ENCODE results near the gene ZSCAN21. TPM values are rescaled to one million over a fixed set of nuclear protein-coding genes. Genes with fewer than 3 reads are reported as not detected.

Gene ZSCAN21
- total RNA-seq, 1 donor from 2014 or later, result 17.0 TPM

DNA sequence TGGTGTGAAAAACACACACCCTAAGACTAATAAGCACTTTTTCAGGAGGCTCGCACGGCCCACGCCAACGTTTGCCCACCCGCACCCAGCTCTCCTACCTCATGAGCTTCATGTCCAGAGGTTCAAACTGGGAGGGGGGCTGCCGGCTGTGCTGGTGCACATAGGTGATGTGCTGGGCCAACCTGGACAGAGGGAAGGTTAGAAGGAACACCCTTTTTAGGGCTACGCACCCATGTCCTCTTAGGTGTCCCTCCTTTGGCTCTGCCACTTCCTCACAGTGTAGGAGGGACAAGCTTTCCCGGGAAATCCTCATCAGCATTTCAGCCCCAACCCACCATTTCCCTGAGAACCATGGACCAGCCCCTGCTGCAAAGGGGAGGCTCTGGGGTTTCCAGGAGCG is 45.7 kb downstream of the ZSCAN21 start:
- peaks cover 31% of the 10 kb centered on the region for H3K4me1 Mint-ChIP-seq
- H3K9me3 Mint-ChIP-seq, result no peaks in the 10 kb centered on the region
- TF ChIP-seq, protein P1, sequence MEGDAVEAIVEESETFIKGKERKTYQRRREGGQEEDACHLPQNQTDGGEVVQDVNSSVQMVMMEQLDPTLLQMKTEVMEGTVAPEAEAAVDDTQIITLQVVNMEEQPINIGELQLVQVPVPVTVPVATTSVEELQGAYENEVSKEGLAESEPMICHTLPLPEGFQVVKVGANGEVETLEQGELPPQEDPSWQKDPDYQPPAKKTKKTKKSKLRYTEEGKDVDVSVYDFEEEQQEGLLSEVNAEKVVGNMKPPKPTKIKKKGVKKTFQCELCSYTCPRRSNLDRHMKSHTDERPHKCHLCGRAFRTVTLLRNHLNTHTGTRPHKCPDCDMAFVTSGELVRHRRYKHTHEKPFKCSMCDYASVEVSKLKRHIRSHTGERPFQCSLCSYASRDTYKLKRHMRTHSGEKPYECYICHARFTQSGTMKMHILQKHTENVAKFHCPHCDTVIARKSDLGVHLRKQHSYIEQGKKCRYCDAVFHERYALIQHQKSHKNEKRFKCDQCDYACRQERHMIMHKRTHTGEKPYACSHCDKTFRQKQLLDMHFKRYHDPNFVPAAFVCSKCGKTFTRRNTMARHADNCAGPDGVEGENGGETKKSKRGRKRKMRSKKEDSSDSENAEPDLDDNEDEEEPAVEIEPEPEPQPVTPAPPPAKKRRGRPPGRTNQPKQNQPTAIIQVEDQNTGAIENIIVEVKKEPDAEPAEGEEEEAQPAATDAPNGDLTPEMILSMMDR (IDR thresholded peaks at IDR 0.05; ENCODE audit: unreplicated experiment), result no peak
- no peak for DNase-seq (ENCODE audit: low spot score in 2 of 2, unreplicated experiment in 2 of 2)
- peak overlapping the region; percentile 47 for H3K27ac Mint-ChIP-seq
- no peaks in the 10 kb centered on the region for H3K27me3 Mint-ChIP-seq (ENCODE audit: low read depth)
- H3K4me3 Mint-ChIP-seq, result no peak overlapping the region
- H3K36me3 Mint-ChIP-seq, result peaks cover 75% of the 10 kb centered on the region

DNA sequence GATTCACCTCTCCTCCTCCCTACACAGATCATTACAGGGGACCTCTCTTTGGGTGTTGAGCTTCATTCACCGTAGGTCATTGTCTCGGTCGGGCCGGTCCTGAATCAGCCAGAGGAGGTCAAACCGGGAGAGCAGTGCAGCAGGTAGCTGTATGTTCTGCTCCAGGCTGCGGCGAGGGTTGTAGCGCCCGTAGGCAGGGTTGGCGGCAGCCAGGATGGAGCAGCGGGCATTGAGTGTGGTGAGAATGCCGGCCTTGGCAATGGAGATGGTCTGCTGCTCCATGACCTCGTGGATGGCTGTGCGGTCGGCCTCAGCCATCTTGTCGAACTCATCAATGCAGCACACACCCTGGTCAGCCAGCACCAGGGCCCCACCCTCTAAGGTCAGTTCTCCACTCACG is 46.1 kb downstream of the ZSCAN21 start:
- H3K4me3 Mint-ChIP-seq, result peak overlapping the region; percentile 15
- TF ChIP-seq, protein P1 (IDR thresholded peaks at IDR 0.05; ENCODE audit: unreplicated experiment), result no peak

DNA sequence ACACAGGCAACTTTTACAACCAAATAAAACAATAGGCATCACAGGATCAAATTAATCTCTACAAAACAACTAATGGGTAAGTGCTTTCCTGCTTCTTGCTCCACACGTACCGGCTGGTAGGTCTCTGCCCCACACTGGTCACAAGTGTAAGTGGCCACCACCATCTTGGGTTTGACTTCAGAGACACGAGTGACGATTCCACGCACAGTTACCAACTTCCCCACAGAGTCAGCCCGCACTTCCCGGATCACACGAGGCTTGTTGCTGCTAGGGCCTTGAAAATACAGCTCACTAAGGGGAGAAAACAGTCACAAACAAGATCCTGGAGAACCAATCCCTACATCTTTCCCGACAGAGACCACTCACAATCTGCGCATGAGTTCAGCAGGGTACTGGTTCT is 49.3 kb downstream of the ZSCAN21 start:
- TF ChIP-seq, protein P1 (IDR thresholded peaks at IDR 0.05; ENCODE audit: unreplicated experiment), result no peak
- Mint-ChIP-seq H3K36me3 (peaks cover 40% of the 10 kb centered on the region), H3K9me3 (no peaks in the 10 kb centered on the region), H3K27ac (peak overlapping the region; percentile 99), H3K27me3 (ENCODE audit: low read depth) (no peaks in the 10 kb centered on the region), H3K4me3 (peak overlapping the region; percentile 89), H3K4me1 (peaks cover 36% of the 10 kb centered on the region)
- no peak for DNase-seq (ENCODE audit: low spot score in 2 of 2, unreplicated experiment in 2 of 2)

More for the DNA sequence above, 46.1 kb downstream of the ZSCAN21 start:
- Mint-ChIP-seq H3K27me3 (ENCODE audit: low read depth) (no peaks in the 10 kb centered on the region), H3K4me1 (peaks cover 29% of the 10 kb centered on the region), H3K27ac (peak overlapping the region; percentile 64), H3K9me3 (no peaks in the 10 kb centered on the region), H3K36me3 (peaks cover 71% of the 10 kb centered on the region)
- no peak for DNase-seq (ENCODE audit: low spot score in 2 of 2, unreplicated experiment in 2 of 2)

DNA sequence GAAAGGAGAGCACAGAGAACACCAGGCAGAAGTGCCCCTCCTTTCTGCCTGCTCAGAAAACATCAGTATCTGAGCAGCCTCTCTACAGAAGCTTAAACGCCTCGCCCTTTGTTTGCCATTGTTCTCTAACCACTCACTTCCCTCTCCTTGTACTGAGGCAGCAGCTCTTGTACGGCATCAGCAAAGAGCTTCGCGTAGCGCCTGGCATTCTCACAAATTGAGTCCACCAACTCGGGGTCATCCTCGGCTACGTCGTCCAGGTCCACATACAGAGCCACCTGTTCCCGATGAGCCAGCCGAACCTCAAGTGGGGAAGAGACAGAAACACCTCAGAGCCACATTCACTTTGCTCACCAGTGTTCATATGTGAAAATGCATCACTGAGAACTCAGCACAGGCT is 49.9 kb downstream of the ZSCAN21 start:
- H3K9me3 Mint-ChIP-seq, result no peaks in the 10 kb centered on the region
- TF ChIP-seq, protein P1 (IDR thresholded peaks at IDR 0.05; ENCODE audit: unreplicated experiment), result no peak
- H3K27ac Mint-ChIP-seq, result peak overlapping the region; percentile 99
- H3K27me3 Mint-ChIP-seq (ENCODE audit: low read depth), result no peaks in the 10 kb centered on the region
- H3K4me1 Mint-ChIP-seq, result peaks cover 36% of the 10 kb centered on the region
- peak overlapping the region; percentile 89 for H3K4me3 Mint-ChIP-seq
- DNase-seq (ENCODE audit: low spot score in 2 of 2, unreplicated experiment in 2 of 2), result no peak
- peaks cover 40% of the 10 kb centered on the region for H3K36me3 Mint-ChIP-seq

DNA sequence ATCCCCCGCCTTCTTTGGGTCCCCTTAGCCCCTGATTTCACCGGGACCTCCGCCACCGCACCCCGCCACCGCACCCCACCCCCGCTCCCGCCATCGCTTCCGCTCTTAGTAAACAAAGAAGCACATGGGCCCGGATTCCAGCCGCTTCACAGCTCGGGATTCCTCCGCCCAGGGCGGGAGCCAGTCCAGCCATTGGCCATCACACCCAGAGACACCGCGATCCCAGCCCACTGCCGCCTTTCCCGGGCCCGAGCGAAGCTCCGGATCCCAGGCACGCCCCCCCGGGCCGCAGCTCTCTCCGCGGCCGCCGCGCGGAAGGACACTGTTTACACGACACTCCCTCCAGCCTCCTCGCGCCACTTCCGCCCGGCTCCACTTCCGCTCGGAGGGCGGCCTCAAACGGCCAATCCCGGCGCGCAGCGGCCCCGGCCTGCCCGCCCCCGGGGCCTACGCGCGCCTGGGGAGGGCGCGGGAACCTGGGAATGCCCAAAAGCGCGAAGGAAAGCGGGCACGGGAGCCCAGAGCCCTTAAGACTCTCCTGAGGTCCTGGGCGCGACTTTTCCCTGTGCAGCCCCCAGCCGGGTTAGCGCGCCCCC is 50.9 kb downstream of the ZSCAN21 start:
- H3K36me3 Mint-ChIP-seq, result peaks cover 35% of the 10 kb centered on the region
- H3K4me3 Mint-ChIP-seq, result peak overlapping the region; percentile 89
- TF ChIP-seq, protein P1 (IDR thresholded peaks at IDR 0.05; ENCODE audit: unreplicated experiment), result no peak
- H3K9me3 Mint-ChIP-seq, result no peaks in the 10 kb centered on the region
- peak; percentile 95 to 98 for DNase-seq (ENCODE audit: low spot score in 2 of 2, unreplicated experiment in 2 of 2)
- H3K27me3 Mint-ChIP-seq (ENCODE audit: low read depth), result no peaks in the 10 kb centered on the region
- peak overlapping the region; percentile 99 for H3K27ac Mint-ChIP-seq
- H3K4me1 Mint-ChIP-seq, result peaks cover 36% of the 10 kb centered on the region

All from mesothelial cell of epicardium (in vitro differentiated cells).